ENCODE data around the gene NBEA. TPM values are rescaled to one million over a fixed set of nuclear protein-coding genes. Genes with fewer than 3 reads are reported as not detected.

Gene NBEA
- total RNA-seq, 3 donors from 2014 or later = 3.5 to 27.2 (median 5.2) TPM

DNA sequence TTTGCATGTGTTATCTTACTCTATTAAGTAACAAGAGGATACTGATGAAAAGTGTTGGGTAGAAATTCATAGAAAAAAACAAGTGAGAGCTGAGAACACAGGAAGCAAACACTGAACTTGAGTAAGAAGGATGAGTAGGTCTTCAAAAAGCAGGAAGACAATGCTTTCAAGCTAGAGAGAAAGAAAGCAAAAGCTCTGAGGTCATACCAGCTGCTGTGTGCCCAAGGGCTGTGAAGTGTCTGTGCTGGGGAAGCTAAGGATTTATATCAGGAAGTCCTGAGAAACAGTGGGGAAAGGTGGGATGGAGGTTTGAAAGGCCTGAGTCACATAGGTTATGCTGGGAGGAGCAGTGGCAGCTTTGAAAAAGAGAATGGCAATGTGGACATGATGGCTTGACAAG is 679.9 kb downstream of the NBEA start:
- Histone ChIP-seq H3K36me3 (ENCODE audit: low read depth) (no peaks in the 10 kb centered on the region), H3K9me3 (no peaks in the 10 kb centered on the region), H3K4me1 (ENCODE audit: low read depth) (no peaks in the 10 kb centered on the region), H3K4me3 (no peak overlapping the region)
- intact Hi-C loops (cut with DNase I, micrococcal nuclease) = no loop called here
- peak; percentile 15 for ATAC-seq
- TF ChIP-seq, protein P1, sequence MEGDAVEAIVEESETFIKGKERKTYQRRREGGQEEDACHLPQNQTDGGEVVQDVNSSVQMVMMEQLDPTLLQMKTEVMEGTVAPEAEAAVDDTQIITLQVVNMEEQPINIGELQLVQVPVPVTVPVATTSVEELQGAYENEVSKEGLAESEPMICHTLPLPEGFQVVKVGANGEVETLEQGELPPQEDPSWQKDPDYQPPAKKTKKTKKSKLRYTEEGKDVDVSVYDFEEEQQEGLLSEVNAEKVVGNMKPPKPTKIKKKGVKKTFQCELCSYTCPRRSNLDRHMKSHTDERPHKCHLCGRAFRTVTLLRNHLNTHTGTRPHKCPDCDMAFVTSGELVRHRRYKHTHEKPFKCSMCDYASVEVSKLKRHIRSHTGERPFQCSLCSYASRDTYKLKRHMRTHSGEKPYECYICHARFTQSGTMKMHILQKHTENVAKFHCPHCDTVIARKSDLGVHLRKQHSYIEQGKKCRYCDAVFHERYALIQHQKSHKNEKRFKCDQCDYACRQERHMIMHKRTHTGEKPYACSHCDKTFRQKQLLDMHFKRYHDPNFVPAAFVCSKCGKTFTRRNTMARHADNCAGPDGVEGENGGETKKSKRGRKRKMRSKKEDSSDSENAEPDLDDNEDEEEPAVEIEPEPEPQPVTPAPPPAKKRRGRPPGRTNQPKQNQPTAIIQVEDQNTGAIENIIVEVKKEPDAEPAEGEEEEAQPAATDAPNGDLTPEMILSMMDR (IDR thresholded peaks at IDR 0.05) = no peak
- no peak for DNase-seq

DNA sequence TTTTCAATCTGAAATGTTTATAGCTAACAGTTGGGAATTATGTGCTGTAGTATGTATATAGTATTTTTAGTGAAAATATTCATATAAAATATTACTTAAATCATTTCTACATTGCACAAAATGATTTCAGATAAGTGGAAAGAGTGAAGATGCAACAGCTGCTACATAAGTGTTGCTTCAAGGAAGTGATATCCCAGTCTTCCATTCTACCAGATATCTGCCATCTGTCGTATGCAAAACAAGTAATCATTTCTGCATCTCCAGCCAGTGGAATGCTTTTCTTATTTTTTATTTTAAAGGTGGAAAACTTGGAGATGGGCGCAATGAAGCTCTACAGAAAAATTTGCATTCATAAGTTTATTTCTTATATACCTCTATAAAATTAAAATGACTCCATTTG is 687.0 kb downstream of the NBEA start:
- no peak for ATAC-seq
- H3K4me1 ChIP-seq (ENCODE audit: low read depth) = no peaks in the 10 kb centered on the region
- intact Hi-C loops (cut with DNase I, micrococcal nuclease) = no loop called here
- TF ChIP-seq, protein P1 (IDR thresholded peaks at IDR 0.05) = no peak
- DNase-seq = no peak
- no peaks in the 10 kb centered on the region for H3K36me3 ChIP-seq (ENCODE audit: low read depth)
- no peak overlapping the region for H3K4me3 ChIP-seq
- no peaks in the 10 kb centered on the region for H3K9me3 ChIP-seq

DNA sequence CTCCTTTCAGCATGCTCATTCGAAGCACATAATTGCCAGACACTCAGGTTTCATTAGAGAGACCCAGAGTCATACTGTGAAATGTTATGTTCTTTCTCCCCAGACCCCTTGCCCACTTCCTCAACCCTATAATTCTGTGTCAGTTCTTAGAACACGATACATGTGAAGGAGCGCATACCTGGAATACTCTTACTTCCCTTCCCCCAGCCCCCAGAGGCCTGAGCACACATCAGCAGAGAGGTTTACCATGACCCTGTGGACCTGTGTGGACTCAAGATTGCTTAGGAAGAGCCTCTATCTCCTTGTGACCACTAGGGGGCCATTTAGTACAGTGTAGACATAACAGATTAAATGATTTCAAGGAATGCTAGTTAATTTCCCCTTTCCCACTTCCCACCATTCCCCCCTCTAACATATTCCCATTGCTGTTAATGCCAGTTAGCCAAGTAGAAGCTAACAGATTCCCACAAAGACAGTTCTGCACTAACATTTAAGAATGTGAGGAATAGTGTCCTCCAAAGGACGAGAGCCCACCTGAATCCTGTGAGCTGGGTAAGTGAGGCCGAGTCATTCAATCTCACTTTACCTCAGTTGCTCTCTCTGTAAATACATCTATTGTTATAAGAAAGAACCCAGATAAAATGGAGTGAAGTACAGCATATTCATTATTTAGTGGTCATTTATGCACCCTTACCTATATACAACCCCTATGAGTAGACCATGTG is 688.6 kb downstream of the NBEA start:
- Histone ChIP-seq H3K36me3 (ENCODE audit: low read depth) (no peaks in the 10 kb centered on the region), H3K4me1 (ENCODE audit: low read depth) (no peaks in the 10 kb centered on the region), H3K4me3 (no peak overlapping the region), H3K9me3 (no peaks in the 10 kb centered on the region)
- intact Hi-C loops (cut with DNase I, micrococcal nuclease) = no loop called here
- ATAC-seq (peak; percentile 74), DNase-seq (peak in 1 of 3 donors; percentile 18)
- TF ChIP-seq, protein P1 (IDR thresholded peaks at IDR 0.05) = peak; percentile 36

DNA sequence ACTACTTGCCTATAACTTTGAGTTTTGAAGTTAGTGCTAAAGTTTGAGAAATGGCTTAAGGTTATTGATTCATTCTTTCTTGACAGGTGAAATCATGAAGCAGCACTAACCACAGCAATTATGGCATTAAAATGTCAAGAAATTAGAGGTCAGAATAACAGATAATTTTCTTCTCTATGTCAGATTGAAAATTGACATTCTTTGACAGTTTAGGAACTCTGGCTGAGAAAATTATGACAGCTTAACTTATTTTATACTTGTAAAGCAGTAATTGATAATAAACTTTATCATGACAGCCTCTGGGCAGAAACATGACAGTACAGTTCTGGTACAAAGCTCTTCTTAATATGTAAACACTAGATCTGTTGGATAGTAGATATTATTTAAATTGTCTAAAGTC is 689.6 kb downstream of the NBEA start:
- intact Hi-C loops (cut with DNase I, micrococcal nuclease) = no loop called here
- TF ChIP-seq, protein P1 (IDR thresholded peaks at IDR 0.05) = no peak
- H3K4me3 ChIP-seq = no peak overlapping the region
- no peaks in the 10 kb centered on the region for H3K36me3 ChIP-seq (ENCODE audit: low read depth)
- no peak for DNase-seq
- no peak for ATAC-seq
- H3K9me3 ChIP-seq = no peaks in the 10 kb centered on the region
- H3K4me1 ChIP-seq (ENCODE audit: low read depth) = no peaks in the 10 kb centered on the region

DNA sequence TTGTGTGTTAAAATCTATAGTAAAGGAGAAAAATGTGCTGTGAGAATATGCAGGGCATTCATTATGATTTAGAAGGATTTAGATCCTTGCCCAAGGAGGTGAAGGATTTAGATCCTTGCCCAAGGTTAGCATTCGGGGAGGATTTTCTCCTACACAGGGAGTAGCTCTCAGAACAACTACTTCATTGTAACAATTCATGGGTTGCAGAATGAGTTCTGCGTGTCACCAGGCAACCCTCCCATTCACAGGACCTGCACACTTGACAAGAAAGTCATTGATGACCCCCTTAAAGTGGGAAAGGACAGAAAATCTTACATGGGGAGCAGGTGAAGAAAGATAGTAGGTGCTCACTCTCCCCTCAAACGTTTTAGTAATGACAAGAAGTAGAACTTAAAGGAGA is 701.6 kb downstream of the NBEA start:
- intact Hi-C loops (cut with DNase I, micrococcal nuclease) = no loop called here
- TF ChIP-seq, protein P1 (IDR thresholded peaks at IDR 0.05) = no peak
- no peak for DNase-seq

More for the DNA sequence above, 701.6 kb downstream of the NBEA start:
- Histone ChIP-seq H3K4me3 (no peak overlapping the region), H3K36me3 (ENCODE audit: low read depth) (no peaks in the 10 kb centered on the region), H3K4me1 (ENCODE audit: low read depth) (no peaks in the 10 kb centered on the region), H3K9me3 (no peaks in the 10 kb centered on the region)
- no peak for ATAC-seq
